ENCODE results near the gene ERC2.

The ERC2 gene

DNA sequence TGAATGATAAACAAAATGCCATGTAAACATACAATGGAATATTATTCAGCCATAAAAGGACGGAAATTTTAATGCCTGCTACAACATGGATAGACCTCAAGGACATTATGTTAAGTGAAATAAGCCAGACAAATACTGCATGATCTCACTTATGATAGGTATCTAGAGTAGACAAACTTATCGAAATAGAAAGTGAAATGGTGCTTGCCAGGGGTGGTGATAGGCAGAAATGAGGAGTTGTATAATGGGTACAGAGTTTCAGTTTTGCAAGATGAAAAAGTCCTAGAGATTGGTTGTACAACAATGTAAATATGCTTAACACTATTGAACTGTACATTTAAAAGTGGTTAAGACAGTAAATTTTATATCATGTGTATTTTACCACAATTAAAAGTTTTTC lies 287.8 kb downstream of the ERC2 start:
- H3K4me1 ChIP-seq (ENCODE audit: control insufficient read depth, insufficient read depth, low read length, unreplicated experiment) = no peaks in the 10 kb centered on the region
- H2AFZ ChIP-seq (ENCODE audit: low read length, unreplicated experiment) = no peak overlapping the region
- no peaks in the 10 kb centered on the region for H3K79me2 ChIP-seq (ENCODE audit: control insufficient read depth, insufficient read depth, low read length, unreplicated experiment)
- H3K4me3 ChIP-seq (ENCODE audit: low read depth, low read length) = no peak overlapping the region
- H3K36me3 ChIP-seq (ENCODE audit: insufficient read depth, low read length) = no peaks in the 10 kb centered on the region
- H3K27ac ChIP-seq (ENCODE audit: low read depth, low read length) = no peak overlapping the region
- peaks cover 19% of the 10 kb centered on the region; the same call in 1 of the 2 replicates for H3K27me3 ChIP-seq (ENCODE audit: insufficient read depth, low read length)

- Histone ChIP-seq H3K36me3 (ENCODE audit: insufficient read depth, low read length) (no peaks in the 10 kb centered on the region), H2AFZ (ENCODE audit: low read length, unreplicated experiment) (no peak overlapping the region), H3K79me2 (ENCODE audit: control insufficient read depth, insufficient read depth, low read length, unreplicated experiment) (no peaks in the 10 kb centered on the region)
These were observed 294.7 kb downstream of the ERC2 start for GRCh38 chr3:56173601-56174000.

DNA sequence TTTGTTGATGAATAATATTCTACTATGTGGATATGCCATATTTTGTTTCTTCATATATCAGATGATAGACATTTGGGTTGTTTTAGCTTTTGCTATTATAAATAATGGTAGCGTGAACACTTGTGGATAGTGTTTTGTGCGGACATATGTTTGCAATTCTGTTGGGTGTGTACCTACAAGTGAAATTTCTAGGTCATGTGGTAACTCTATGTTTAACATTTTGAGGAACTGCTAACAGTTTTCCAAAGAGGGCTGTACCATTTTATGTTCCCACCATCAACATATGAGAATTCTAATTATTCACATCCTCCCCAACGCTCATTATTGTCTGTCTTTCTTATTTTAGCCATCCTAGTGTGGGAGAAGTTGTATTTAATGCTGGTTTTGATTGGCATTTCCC lies 303.8 kb downstream of the ERC2 start:
- Histone ChIP-seq H3K36me3 (ENCODE audit: insufficient read depth, low read length) (no peaks in the 10 kb centered on the region), H3K79me2 (ENCODE audit: control insufficient read depth, insufficient read depth, low read length, unreplicated experiment) (no peaks in the 10 kb centered on the region), H3K4me1 (ENCODE audit: control insufficient read depth, insufficient read depth, low read length, unreplicated experiment) (no peaks in the 10 kb centered on the region), H2AFZ (ENCODE audit: low read length, unreplicated experiment) (no peak overlapping the region), H3K27me3 (ENCODE audit: insufficient read depth, low read length) (peaks cover 22% of the 10 kb centered on the region), H3K27ac (ENCODE audit: low read depth, low read length) (no peak overlapping the region), H3K4me3 (ENCODE audit: low read depth, low read length) (no peak overlapping the region)

More at GRCh38 chr3:56173601-56174000, 294.7 kb downstream of the ERC2 start:
- Histone ChIP-seq H3K27ac (ENCODE audit: low read depth, low read length) (no peak overlapping the region), H3K4me3 (ENCODE audit: low read depth, low read length) (no peak overlapping the region), H3K4me1 (ENCODE audit: control insufficient read depth, insufficient read depth, low read length, unreplicated experiment) (no peaks in the 10 kb centered on the region), H3K27me3 (ENCODE audit: insufficient read depth, low read length) (peaks cover 18% of the 10 kb centered on the region)

DNA sequence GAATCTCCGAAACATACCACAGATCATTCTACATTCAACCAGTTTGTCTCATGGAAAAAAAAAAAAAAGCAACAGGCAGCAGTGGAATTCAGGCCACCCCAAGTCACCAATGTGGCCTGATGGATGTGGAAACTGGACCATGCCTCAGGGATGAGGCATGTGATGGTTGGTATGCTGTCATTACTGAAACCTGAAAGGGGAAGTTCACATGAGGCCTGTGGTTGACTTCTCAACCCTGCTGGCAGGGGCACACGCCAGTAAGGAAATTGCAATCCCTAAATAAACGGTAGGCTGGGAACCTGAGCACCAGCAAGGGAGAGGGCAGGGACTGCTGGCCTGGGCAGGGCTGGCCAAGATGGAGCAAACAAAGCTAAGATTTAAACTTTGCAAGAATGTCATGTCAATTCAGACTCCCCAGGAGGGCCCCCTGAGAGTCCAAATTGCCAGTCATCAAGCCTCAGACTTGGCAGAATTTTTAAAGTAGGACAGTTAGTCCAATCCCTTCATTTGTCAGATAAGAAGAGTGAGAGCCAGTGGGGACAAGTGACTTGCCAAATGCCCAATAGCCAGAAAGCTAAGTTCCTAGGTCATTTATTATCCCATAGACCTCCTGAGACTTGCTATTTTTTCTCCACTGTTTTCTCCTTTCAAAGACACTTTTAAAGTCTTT lies 310.4 kb downstream of the ERC2 start:
- H3K4me3 ChIP-seq (ENCODE audit: low read depth, low read length) = no peak overlapping the region
- H3K27me3 ChIP-seq (ENCODE audit: insufficient read depth, low read length) = no peaks in the 10 kb centered on the region; the same call in 1 of the 2 replicates
- peaks cover 8% of the 10 kb centered on the region for H3K4me1 ChIP-seq (ENCODE audit: control insufficient read depth, insufficient read depth, low read length, unreplicated experiment)
- no peak overlapping the region for H2AFZ ChIP-seq (ENCODE audit: low read length, unreplicated experiment)
- no peaks in the 10 kb centered on the region for H3K79me2 ChIP-seq (ENCODE audit: control insufficient read depth, insufficient read depth, low read length, unreplicated experiment)
- H3K36me3 ChIP-seq (ENCODE audit: insufficient read depth, low read length) = no peaks in the 10 kb centered on the region
- peak overlapping the region; percentile 9; the same call in 1 of the 2 replicates for H3K27ac ChIP-seq (ENCODE audit: low read depth, low read length)

GRCh38 chr3:56154297-56154696 lies 314.0 kb downstream of the ERC2 start:
- Histone ChIP-seq H3K4me3 (ENCODE audit: low read depth, low read length) (no peak overlapping the region), H3K4me1 (ENCODE audit: control insufficient read depth, insufficient read depth, low read length, unreplicated experiment) (peaks cover 8% of the 10 kb centered on the region), H3K27ac (ENCODE audit: low read depth, low read length) (no peak overlapping the region), H3K79me2 (ENCODE audit: control insufficient read depth, insufficient read depth, low read length, unreplicated experiment) (no peaks in the 10 kb centered on the region), H2AFZ (ENCODE audit: low read length, unreplicated experiment) (no peak overlapping the region), H3K27me3 (ENCODE audit: insufficient read depth, low read length) (no peaks in the 10 kb centered on the region), H3K36me3 (ENCODE audit: insufficient read depth, low read length) (no peaks in the 10 kb centered on the region)

GRCh38 chr3:56147354-56147753 lies 320.9 kb downstream of the ERC2 start:
- H3K4me3 ChIP-seq (ENCODE audit: low read depth, low read length) = no peak overlapping the region
- no peak overlapping the region for H3K27ac ChIP-seq (ENCODE audit: low read depth, low read length)
- no peaks in the 10 kb centered on the region for H3K36me3 ChIP-seq (ENCODE audit: insufficient read depth, low read length)
- no peaks in the 10 kb centered on the region for H3K4me1 ChIP-seq (ENCODE audit: control insufficient read depth, insufficient read depth, low read length, unreplicated experiment)
- H3K79me2 ChIP-seq (ENCODE audit: control insufficient read depth, insufficient read depth, low read length, unreplicated experiment) = no peaks in the 10 kb centered on the region
- peaks cover 14% of the 10 kb centered on the region for H3K27me3 ChIP-seq (ENCODE audit: insufficient read depth, low read length)
- H2AFZ ChIP-seq (ENCODE audit: low read length, unreplicated experiment) = no peak overlapping the region

GRCh38 chr3:56145410-56145809 lies 322.9 kb downstream of the ERC2 start:
- no peaks in the 10 kb centered on the region for H3K4me1 ChIP-seq (ENCODE audit: control insufficient read depth, insufficient read depth, low read length, unreplicated experiment)
- no peak overlapping the region for H2AFZ ChIP-seq (ENCODE audit: low read length, unreplicated experiment)
- H3K27ac ChIP-seq (ENCODE audit: low read depth, low read length) = no peak overlapping the region
- no peaks in the 10 kb centered on the region for H3K79me2 ChIP-seq (ENCODE audit: control insufficient read depth, insufficient read depth, low read length, unreplicated experiment)
- H3K36me3 ChIP-seq (ENCODE audit: insufficient read depth, low read length) = no peaks in the 10 kb centered on the region
- peaks cover 14% of the 10 kb centered on the region for H3K27me3 ChIP-seq (ENCODE audit: insufficient read depth, low read length)
- no peak overlapping the region for H3K4me3 ChIP-seq (ENCODE audit: low read depth, low read length)

DNA sequence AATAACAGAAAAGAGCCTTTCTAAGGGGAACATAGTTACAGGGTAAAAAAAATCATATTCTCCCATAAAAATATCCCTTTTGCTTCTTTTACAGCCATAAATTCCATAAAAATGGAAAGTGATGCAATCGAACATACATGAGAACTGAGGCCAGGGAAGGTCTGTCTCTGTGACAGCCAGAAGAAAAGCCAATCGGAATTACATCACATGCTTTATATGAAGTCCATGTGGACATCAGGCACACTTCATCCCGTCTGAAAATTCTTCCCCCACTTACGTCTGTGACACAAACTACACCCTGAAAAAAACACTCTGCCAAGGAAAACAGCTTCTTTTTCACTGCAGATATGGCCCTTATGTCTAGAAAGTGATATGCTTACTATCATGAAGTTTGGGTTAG lies 323.5 kb downstream of the ERC2 start:
- no peak overlapping the region for H3K4me3 ChIP-seq (ENCODE audit: low read depth, low read length)
- no peaks in the 10 kb centered on the region for H3K36me3 ChIP-seq (ENCODE audit: insufficient read depth, low read length)
- no peak overlapping the region for H2AFZ ChIP-seq (ENCODE audit: low read length, unreplicated experiment)
- H3K79me2 ChIP-seq (ENCODE audit: control insufficient read depth, insufficient read depth, low read length, unreplicated experiment) = no peaks in the 10 kb centered on the region
- no peaks in the 10 kb centered on the region for H3K4me1 ChIP-seq (ENCODE audit: control insufficient read depth, insufficient read depth, low read length, unreplicated experiment)
- H3K27me3 ChIP-seq (ENCODE audit: insufficient read depth, low read length) = peaks cover 14% of the 10 kb centered on the region
- H3K27ac ChIP-seq (ENCODE audit: low read depth, low read length) = no peak overlapping the region

DNA sequence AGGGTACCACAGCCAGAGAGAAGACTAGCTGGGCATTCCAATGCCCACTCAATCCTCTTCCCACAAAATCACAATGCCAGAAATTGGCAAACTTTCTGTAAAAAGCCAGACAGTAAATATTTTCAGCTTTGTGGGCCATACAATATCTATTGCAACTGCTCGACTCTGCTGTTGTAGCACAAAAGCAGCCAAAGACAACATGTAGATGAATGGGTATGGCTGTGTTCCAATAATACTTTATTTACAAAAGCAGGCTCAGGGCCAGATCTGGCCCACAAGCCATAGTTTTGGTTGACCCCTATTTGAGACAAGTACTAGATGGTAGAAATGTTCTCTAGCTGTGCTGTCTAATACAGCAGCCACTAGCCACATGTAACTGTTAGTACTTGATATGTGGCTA lies 330.9 kb downstream of the ERC2 start:
- Histone ChIP-seq H3K4me3 (ENCODE audit: low read depth, low read length) (no peak overlapping the region), H3K79me2 (ENCODE audit: control insufficient read depth, insufficient read depth, low read length, unreplicated experiment) (no peaks in the 10 kb centered on the region), H3K27ac (ENCODE audit: low read depth, low read length) (no peak overlapping the region), H3K4me1 (ENCODE audit: control insufficient read depth, insufficient read depth, low read length, unreplicated experiment) (peaks cover 27% of the 10 kb centered on the region), H3K27me3 (ENCODE audit: insufficient read depth, low read length) (no peaks in the 10 kb centered on the region), H2AFZ (ENCODE audit: low read length, unreplicated experiment) (peak overlapping the region; percentile 67), H3K36me3 (ENCODE audit: insufficient read depth, low read length) (no peaks in the 10 kb centered on the region)

DNA sequence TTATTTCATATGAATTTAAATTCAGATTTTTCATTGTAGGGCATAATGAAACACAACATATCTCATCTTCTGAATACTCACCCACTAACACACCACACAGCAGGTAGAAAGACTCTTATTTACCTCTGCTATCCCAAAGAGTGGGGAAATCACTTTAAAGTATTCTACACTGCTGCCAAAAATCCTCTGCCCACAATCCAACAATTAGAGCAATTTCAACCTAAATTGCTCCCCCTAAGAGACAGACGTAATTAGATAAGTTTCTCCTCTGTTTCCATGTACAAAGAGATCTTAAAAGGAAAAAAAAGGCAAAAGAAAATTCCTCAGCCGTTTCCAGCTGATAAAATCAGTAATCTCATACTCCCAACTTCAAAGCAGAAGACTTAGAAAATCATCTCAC lies 331.8 kb downstream of the ERC2 start:
- Histone ChIP-seq H3K4me3 (ENCODE audit: low read depth, low read length) (no peak overlapping the region), H3K27me3 (ENCODE audit: insufficient read depth, low read length) (no peaks in the 10 kb centered on the region), H3K27ac (ENCODE audit: low read depth, low read length) (no peak overlapping the region), H3K36me3 (ENCODE audit: insufficient read depth, low read length) (no peaks in the 10 kb centered on the region), H3K79me2 (ENCODE audit: control insufficient read depth, insufficient read depth, low read length, unreplicated experiment) (no peaks in the 10 kb centered on the region), H2AFZ (ENCODE audit: low read length, unreplicated experiment) (no peak overlapping the region), H3K4me1 (ENCODE audit: control insufficient read depth, insufficient read depth, low read length, unreplicated experiment) (peaks cover 34% of the 10 kb centered on the region)

- Histone ChIP-seq H3K79me2 (ENCODE audit: control insufficient read depth, insufficient read depth, low read length, unreplicated experiment) (no peaks in the 10 kb centered on the region), H3K27me3 (ENCODE audit: insufficient read depth, low read length) (no peaks in the 10 kb centered on the region), H3K4me1 (ENCODE audit: control insufficient read depth, insufficient read depth, low read length, unreplicated experiment) (peaks cover 40% of the 10 kb centered on the region), H2AFZ (ENCODE audit: low read length, unreplicated experiment) (no peak overlapping the region), H3K27ac (ENCODE audit: low read depth, low read length) (no peak overlapping the region), H3K36me3 (ENCODE audit: insufficient read depth, low read length) (no peaks in the 10 kb centered on the region), H3K4me3 (ENCODE audit: low read depth, low read length) (no peak overlapping the region)
These were observed 332.3 kb downstream of the ERC2 start for GRCh38 chr3:56135941-56136340.
